ENCODE data around the gene ANKRD49. TPM values are rescaled to one million over a fixed set of nuclear protein-coding genes. Genes with fewer than 3 reads are reported as not detected.

Gene ANKRD49
- total and polyA plus RNA-seq, 2 of the 8 experiments (the other 6 are each of a cell fraction or from before 2014, with no cell fraction given), result 7.4 to 12.2 TPM

DNA sequence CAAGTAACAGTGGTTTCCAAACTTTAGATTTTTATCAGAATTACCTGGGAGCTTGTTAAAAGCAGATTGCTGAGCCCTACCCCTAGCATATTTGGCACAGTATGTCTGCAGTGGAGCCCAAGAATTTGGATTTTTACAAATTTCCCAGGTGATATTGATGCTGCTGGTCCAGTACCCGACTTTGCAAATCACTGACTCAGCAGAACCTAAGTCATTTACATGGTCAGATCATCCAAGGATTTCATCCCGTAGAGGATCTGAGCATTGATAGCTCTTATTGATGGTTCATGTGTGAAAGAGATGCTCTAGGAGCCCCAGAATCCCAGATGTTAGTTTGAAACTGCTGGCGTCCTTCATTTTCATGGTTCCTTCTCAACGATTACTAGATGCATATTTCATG, 24.5 kb downstream of the ANKRD49 start:
- FAIRE-seq (no peak), DNase-seq (ENCODE audit: low read depth in 1 of 2, low spot score in 2 of 2) (no peak)
- no peak overlapping the region for H3K4ac ChIP-seq (replicated peaks; ENCODE audit: insufficient read length, low read depth, low read length)
- no peaks in the 10 kb centered on the region for H3K79me1 ChIP-seq (ENCODE audit: low read depth, low read length)
- H3K4me3 ChIP-seq (ENCODE audit: extremely low read depth in 1 of 4, insufficient read depth in 2 of 4, low read depth in 3 of 4, low read length in 4 of 4), result no peak overlapping the region
- H3K79me2 ChIP-seq (ENCODE audit: control insufficient read depth in 1 of 2, insufficient read depth in 2 of 2, low read length in 2 of 2), result no peaks in the 10 kb centered on the region
- no peaks in the 10 kb centered on the region for H3K23me2 ChIP-seq (ENCODE audit: low read depth, low read length)
- H4K91ac ChIP-seq (replicated peaks; ENCODE audit: insufficient read length, low read length), result no peak overlapping the region
- ChIA-PET CTCF (ENCODE audit: partially characterized antibody) (interaction anchor here (0.6 to 1.6 kb wide), 7 partner anchors 10 to 334 kb away, joined by 3 to 6 read pairs (median 3); partner anchors contain the start of gene FUT4), POLR2A (ENCODE audit: partially characterized antibody) (no interaction called here)
- H3K27me3 ChIP-seq (replicated peaks in 1 of 4; ENCODE audit: control insufficient read depth in 3 of 4, extremely low read depth in 1 of 4, insufficient read depth in 3 of 4, low read length in 3 of 4), result peaks cover 0 to 2% (median 2%) of the 10 kb centered on the region in 4 experiments; a peak in 3 of 7 replicates
- no peak overlapping the region for H3K4me2 ChIP-seq (ENCODE audit: insufficient read depth in 1 of 2, low read depth in 2 of 2, low read length in 2 of 2)
- H2BK120ac ChIP-seq (replicated peaks; ENCODE audit: low read depth, low read length), result no peak overlapping the region
- no peak overlapping the region for H3K23ac ChIP-seq (ENCODE audit: insufficient read length)
- no peak overlapping the region for H2AK5ac ChIP-seq (ENCODE audit: low read depth, low read length)
- no peaks in the 10 kb centered on the region for H4K20me1 ChIP-seq (replicated peaks in 1 of 2; ENCODE audit: control insufficient read depth in 1 of 2, insufficient read depth in 2 of 2, low read length in 2 of 2)
- no peak overlapping the region for H3K56ac ChIP-seq (replicated peaks; ENCODE audit: insufficient read length, low read depth, low read length)
- no peaks in the 10 kb centered on the region for H3K36me3 ChIP-seq (ENCODE audit: control insufficient read depth in 2 of 4, insufficient read depth in 4 of 4, low read length in 3 of 4)
- no peak overlapping the region for H3K18ac ChIP-seq (ENCODE audit: extremely low read depth, low read length)
- no peak overlapping the region for H3K27ac ChIP-seq (ENCODE audit: low read depth, low read length)
- H3K9me3 ChIP-seq (ENCODE audit: insufficient read depth in 2 of 2, low read depth in 1 of 2, low read length in 1 of 2), result no peaks in the 10 kb centered on the region
- H4K8ac ChIP-seq (ENCODE audit: extremely low read depth, insufficient read depth, low read length), result no peak overlapping the region
- no peak overlapping the region for H2AFZ ChIP-seq (ENCODE audit: low read length)
- H3K14ac ChIP-seq (ENCODE audit: insufficient read length), result no peak overlapping the region
- H2BK5ac ChIP-seq (ENCODE audit: low read depth, low read length), result no peak overlapping the region
- no peak overlapping the region for H3K9ac ChIP-seq (replicated peaks in 1 of 4; ENCODE audit: extremely low read depth in 1 of 4, low read depth in 3 of 4, low read length in 3 of 4)
- H4K5ac ChIP-seq (ENCODE audit: insufficient read length, low read depth, low read length), result no peak overlapping the region
- 73% methylated on average over 4 of the region's 4 CpGs; no CpG with 5 or more reads in 1 of the 2 experiments for WGBS, 2 experiments (ENCODE audit: extremely low coverage in 1 of 2, insufficient coverage in 1 of 2, insufficient read length in 1 of 2, insufficient replicate concordance in 2 of 2, low coverage in 1 of 2, low lambda C conversion rate in 2 of 2, missing lambda C conversion rate in 1 of 2)
- no peak overlapping the region for H2BK15ac ChIP-seq (ENCODE audit: low read length)
- no peak overlapping the region for H2BK20ac ChIP-seq (ENCODE audit: low read length)
- no peak overlapping the region for H2BK12ac ChIP-seq (ENCODE audit: low read depth, low read length)
- no peaks in the 10 kb centered on the region for H3K4me1 ChIP-seq (replicated peaks in 1 of 4; ENCODE audit: control insufficient read depth in 3 of 4, insufficient read depth in 4 of 4, low read length in 3 of 4)
- TF ChIP-seq MAFK (IDR thresholded peaks at IDR 0.05; ENCODE audit: low read depth, low read length), result peak; percentile 44; the same call in 1 of the 2 replicates
- no peak for TF ChIP-seq RXRA (IDR thresholded peaks at IDR 0.05; ENCODE audit: insufficient read depth, low read depth, low read length)
- no peak for TF ChIP-seq KDM4A (IDR thresholded peaks at IDR 0.05; ENCODE audit: low read depth, low read length, severe bottlenecking)

All from H1 (cell line).